Cardiac muscle cell (in vitro differentiated cells and primary cell): ENCODE measurements around the gene PIGH. TPM values are rescaled to one million over a fixed set of nuclear protein-coding genes. Genes with fewer than 3 reads are reported as not detected.

ENCODE experiments used
- DNase-seq, 2 donors: peaks; one replicate each; pipeline versions ENCODE4 v3.0.0 to v3.0.0-alpha.2; 2010 to 2017; ENCODE audit warnings: low read depth in 1 of 2, low spot score in 1 of 2
- H3K27ac ChIP-seq: fragments of 200-600 bp; sonication (generic); 2 replicates; pipeline ENCODE4 v1.5.1; 2016
- H3K27me3 ChIP-seq: fragments of 200-600 bp; sonication (generic); 2 replicates; pipeline ENCODE4 v1.6.0; 2016; ENCODE audit warnings: control low read depth
- H3K36me3 ChIP-seq: fragments of 200-600 bp; sonication (generic); 2 replicates; pipeline ENCODE4 v1.5.1; 2016; ENCODE audit warnings: control low read depth
- H3K4me1 ChIP-seq: fragments of 200-600 bp; sonication (generic); 2 replicates; pipeline ENCODE4 v1.8.1; 2017; ENCODE audit warnings: low read depth, mild to moderate bottlenecking, mixed run types
- H3K4me3 ChIP-seq: fragments of 200-600 bp; sonication (generic); 2 replicates; pipeline ENCODE4 v1.5.1; 2016; ENCODE audit warnings: mild to moderate bottlenecking
- H3K9me3 ChIP-seq: fragments of 200-600 bp; sonication (generic); 2 replicates; pipeline ENCODE4 v1.5.1; 2017; ENCODE audit warnings: low read depth, mild to moderate bottlenecking, control low read depth
- polyA plus RNA-seq: library from polyadenylated mRNA; unstranded; fragments of >200 nt; fragmentation: Nextera tagmentation; extraction: Ambion mirVana; gene quantifications from 2 replicates; pipeline ENCODE4 v1.2.1, GENCODE V29; 2016
- total RNA-seq: library from RNA; depleted of rRNA; stranded (reverse); fragments of >200 nt; gene quantifications from 2 replicates; pipeline ENCODE4 v1.2.3, GENCODE V29; 2016
- TF ChIP-seq, protein P1 (sequence below): IDR thresholded peaks from 2 replicates; pipeline ENCODE4 v1.5.1; 2012; ENCODE audit warnings: low read depth, mild to moderate bottlenecking, low read length

PIGH gene
- total and polyA plus RNA-seq, 2 experiments from 2014 or later = 11.3 to 31.3 TPM

- no peak for DNase-seq
- Histone ChIP-seq H3K27me3 (no peaks in the 10 kb centered on the region), H3K4me1 (no peaks in the 10 kb centered on the region), H3K4me3 (no peak overlapping the region), H3K27ac (no peak overlapping the region), H3K36me3 (peaks cover 8% of the 10 kb centered on the region), H3K9me3 (no peaks in the 10 kb centered on the region)
- TF ChIP-seq, protein P1, sequence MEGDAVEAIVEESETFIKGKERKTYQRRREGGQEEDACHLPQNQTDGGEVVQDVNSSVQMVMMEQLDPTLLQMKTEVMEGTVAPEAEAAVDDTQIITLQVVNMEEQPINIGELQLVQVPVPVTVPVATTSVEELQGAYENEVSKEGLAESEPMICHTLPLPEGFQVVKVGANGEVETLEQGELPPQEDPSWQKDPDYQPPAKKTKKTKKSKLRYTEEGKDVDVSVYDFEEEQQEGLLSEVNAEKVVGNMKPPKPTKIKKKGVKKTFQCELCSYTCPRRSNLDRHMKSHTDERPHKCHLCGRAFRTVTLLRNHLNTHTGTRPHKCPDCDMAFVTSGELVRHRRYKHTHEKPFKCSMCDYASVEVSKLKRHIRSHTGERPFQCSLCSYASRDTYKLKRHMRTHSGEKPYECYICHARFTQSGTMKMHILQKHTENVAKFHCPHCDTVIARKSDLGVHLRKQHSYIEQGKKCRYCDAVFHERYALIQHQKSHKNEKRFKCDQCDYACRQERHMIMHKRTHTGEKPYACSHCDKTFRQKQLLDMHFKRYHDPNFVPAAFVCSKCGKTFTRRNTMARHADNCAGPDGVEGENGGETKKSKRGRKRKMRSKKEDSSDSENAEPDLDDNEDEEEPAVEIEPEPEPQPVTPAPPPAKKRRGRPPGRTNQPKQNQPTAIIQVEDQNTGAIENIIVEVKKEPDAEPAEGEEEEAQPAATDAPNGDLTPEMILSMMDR = no peak
These were observed 13.7 kb downstream of the PIGH start for GRCh38 chr14:67586369-67586768.

DNA sequence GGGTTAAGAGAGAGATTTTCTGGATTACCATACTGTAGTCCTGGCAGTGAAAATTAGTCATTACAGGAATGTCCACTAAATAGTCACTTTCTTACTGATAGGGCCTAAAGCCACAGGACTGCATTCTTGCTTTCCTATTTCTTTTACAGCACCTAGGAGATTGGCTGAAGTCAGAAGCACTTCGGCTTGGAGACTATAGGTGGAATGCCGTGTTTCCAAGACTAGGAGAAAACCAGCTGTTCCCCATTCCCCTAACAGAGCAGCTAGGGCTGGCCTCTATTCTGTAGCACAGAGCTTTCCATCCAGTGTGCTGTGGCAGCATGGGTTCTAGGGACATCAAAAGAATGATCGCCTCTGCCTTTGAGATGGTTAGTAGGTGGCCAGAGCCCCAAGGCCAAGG, 15.1 kb downstream of the PIGH start:
- no peak for DNase-seq
- Histone ChIP-seq H3K27me3 (no peaks in the 10 kb centered on the region), H3K36me3 (peaks cover 8% of the 10 kb centered on the region), H3K4me1 (no peaks in the 10 kb centered on the region), H3K4me3 (no peak overlapping the region), H3K27ac (no peak overlapping the region), H3K9me3 (no peaks in the 10 kb centered on the region)
- TF ChIP-seq, protein P1 = no peak

DNA sequence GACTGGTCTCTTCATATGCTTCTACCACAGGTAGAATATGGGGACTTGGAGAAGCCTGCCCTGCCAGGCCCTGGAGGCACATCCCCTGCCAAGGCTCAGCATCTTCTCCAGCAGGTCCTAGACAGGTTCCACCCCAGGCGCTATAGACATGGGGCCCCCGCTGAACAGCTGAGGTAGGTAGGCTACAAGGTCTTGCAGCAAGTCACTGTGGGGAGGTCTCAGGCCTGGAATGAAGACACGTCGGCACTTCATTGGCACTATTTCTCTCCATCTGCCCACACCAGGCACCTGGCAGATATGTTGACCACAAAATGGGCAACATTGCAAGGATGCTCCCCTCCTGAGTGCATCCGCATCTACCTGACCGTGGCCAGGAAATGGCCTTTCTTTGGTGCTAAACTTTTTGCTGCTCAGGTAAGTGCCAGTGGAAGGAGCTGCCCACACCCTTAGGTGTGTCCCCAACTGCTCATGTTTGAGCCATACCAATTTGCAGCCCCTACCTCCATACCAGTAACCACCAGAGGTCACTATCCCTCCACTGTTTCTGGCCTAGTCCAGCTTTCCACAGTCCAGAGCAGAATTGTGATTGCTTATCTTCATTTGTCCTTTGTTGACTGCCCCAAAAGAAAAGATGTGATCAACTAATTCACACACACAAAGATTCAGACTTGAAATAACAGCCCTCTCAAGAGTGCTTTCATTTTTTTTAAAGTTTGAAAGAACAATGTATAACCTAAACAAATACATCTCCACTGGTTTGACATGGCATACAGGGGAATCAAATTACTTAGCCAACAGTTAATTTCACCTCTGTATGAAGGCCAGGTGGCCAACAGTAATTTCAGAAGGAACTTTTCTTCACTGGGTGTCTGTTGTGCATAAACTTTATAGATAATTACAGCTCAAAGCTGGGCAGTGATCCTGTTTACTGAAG, 16.1 kb downstream of the PIGH start:
- Histone ChIP-seq H3K4me1 (no peaks in the 10 kb centered on the region), H3K4me3 (no peak overlapping the region), H3K9me3 (no peaks in the 10 kb centered on the region), H3K36me3 (peaks cover 15% of the 10 kb centered on the region), H3K27ac (no peak overlapping the region), H3K27me3 (no peaks in the 10 kb centered on the region)
- TF ChIP-seq, protein P1 = peak; percentile 79
- DNase-seq = peak; percentile 60 to 68

DNA sequence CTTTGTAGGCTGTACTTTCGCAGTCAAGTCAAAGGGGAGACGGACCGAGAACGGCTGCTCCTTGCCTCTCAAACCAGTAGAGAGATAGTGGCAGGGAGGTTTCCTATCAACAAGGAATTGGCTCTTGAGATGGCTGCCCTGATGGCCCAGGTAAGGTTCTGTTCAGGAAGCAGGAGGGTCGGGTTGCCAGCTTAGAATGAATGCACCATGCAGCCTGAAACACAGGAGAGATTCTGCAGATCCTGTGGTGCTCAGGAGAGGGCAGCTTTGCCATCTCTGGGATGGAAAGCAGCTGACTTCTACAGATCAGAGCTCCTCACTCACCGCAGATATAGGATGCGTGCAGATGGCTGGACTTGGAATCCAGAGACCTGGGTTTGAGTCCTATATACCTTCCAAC, 18.0 kb downstream of the PIGH start:
- Histone ChIP-seq H3K9me3 (no peaks in the 10 kb centered on the region), H3K27ac (no peak overlapping the region), H3K27me3 (no peaks in the 10 kb centered on the region), H3K4me3 (no peak overlapping the region), H3K4me1 (no peaks in the 10 kb centered on the region), H3K36me3 (peaks cover 14% of the 10 kb centered on the region)
- TF ChIP-seq, protein P1 = no peak
- no peak for DNase-seq

DNA sequence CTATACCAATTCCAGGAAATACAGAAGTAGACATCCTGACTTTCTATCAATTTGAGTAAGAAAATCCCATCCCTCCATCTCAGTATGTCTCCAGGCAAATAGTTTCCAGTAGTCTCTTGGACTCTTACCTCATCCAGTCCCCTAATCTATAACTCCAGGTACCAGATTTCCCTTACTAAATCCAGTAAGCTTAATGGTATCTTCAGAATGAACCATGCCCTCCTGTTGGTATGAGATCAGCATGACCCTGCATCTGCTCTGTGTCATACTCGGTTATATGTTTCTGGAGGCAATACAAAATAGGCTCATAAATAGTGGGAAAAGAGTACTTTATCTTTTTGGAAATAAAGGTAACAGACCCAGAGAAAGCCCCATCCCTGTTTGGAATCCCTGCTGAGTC, 18.4 kb downstream of the PIGH start:
- H3K9me3 ChIP-seq = no peaks in the 10 kb centered on the region
- no peak overlapping the region for H3K27ac ChIP-seq
- TF ChIP-seq, protein P1 = no peak
- no peaks in the 10 kb centered on the region for H3K27me3 ChIP-seq
- peaks cover 11% of the 10 kb centered on the region for H3K36me3 ChIP-seq
- H3K4me1 ChIP-seq = no peaks in the 10 kb centered on the region
- no peak overlapping the region for H3K4me3 ChIP-seq
- no peak for DNase-seq
